Ishikawa (cell line): Measurements from ENCODE around the gene MAX.

ENCODE experiments used
- CEBPB ChIP-seq: IDR thresholded peaks from 2 replicates; pipeline ENCODE4 v1.6.1; 2012
- EP300 ChIP-seq: IDR thresholded peaks from 2 replicates; pipeline ENCODE4 v1.6.1; 2012; ENCODE audit warnings: borderline replicate concordance
- MAX ChIP-seq: IDR thresholded peaks from 2 replicates; pipeline ENCODE4 v1.6.1; 2012
- RAD21 ChIP-seq: IDR thresholded peaks from 2 replicates; pipeline ENCODE4 v1.6.1; 2012; ENCODE audit warnings: low read depth
- TAF1 ChIP-seq: IDR thresholded peaks from 2 replicates; pipeline ENCODE4 v1.6.1; 2012; ENCODE audit warnings: low read depth, mild to moderate bottlenecking
- TEAD4 ChIP-seq: IDR thresholded peaks from 2 replicates; pipeline ENCODE4 v1.6.1; 2012

DNA sequence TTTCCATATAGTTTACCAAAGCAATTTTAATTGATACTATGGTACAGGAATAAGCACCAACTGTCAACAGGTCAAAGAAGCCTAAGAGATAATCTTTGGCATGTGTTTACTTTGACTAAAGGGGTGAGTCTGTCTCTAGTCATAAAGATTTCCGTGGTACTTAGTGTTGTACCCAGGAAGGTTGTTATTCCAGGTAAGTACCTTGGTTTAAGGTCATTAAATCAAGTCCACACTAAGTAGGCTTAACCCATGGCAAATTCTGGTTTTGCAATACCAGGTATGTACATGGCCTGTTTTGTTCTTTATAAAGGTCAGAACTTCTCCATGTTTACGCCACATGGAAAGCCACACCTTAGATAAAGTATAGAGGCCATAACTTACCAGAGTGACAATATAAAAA is 10.0 kb downstream of the MAX start:
- TF ChIP-seq TAF1, result no peak
- TF ChIP-seq EP300, result no peak
- TF ChIP-seq RAD21, result no peak
- no peak for TF ChIP-seq MAX
- TF ChIP-seq CEBPB, result no peak
- no peak for TF ChIP-seq TEAD4
